Esophagus muscularis mucosa (tissue), 3 donors: ENCODE data around the gene TRAF2.

Experiments used
- CTCF ChIP-seq, 3 experiments: fragments of 200-600 bp in 2 of 3; fragments of 450-650 bp in 1 of 3; sonication (generic) in 2 of 3; IDR thresholded peaks; one replicate each; pipeline ENCODE4 v1.5.1; 2017 to 2019; ENCODE audit warnings: antibody characterized with exemption in 3 of 3, mild to moderate bottlenecking in 2 of 3, moderate library complexity in 1 of 3
- EP300 ChIP-seq: sonication (generic); formaldehyde crosslinking; IDR thresholded peaks from one replicate; pipeline ENCODE4 v1.6.1; 2017; ENCODE audit warnings: antibody characterized with exemption

- TF ChIP-seq EP300, result no peak
- no peak for TF ChIP-seq CTCF (IDR thresholded peaks at IDR 0.05)
These were observed 14.2 kb downstream of the TRAF2 start for GRCh38 chr9:136900556-136900955.
